OCI-LY3 (cell line): Measurements from ENCODE around the gene POLK.

ENCODE experiments used
- EZH2phosphoT487 ChIP-seq: fragments of 200-600 bp; shearing (Covaris generic); IDR thresholded peaks from 2 replicates; pipeline ENCODE4 v1.6.1; 2018; ENCODE audit warnings: antibody characterized with exemption, mixed run types, low read depth
- TF ChIP-seq, protein P1 (sequence below): fragments of 200-600, 300-600 bp; sonication (generic); IDR thresholded peaks from 2 replicates; pipeline ENCODE4 v1.5.1; 2014; ENCODE audit warnings: antibody characterized with exemption, low read length, low read depth

DNA sequence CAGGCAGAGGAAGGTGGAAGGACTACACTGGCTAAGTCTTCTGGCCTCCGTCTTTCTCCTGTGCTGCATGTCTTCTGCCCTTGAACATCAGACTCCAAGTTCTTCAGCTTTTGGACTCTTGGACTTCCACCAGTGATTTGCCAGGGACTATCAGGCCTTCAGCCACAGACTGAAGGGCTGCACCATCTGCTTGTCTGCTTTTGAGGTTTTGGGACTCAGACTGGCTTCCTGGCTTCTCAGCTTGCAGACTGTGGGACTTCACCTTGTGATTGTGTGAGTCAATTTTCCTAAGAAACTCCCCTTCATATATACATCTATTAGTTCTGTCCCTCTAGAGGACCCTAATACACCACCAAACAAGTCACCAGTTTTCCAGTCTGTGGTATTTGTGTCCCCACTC is 89.9 kb downstream of the POLK start:
- TF ChIP-seq, protein P1, sequence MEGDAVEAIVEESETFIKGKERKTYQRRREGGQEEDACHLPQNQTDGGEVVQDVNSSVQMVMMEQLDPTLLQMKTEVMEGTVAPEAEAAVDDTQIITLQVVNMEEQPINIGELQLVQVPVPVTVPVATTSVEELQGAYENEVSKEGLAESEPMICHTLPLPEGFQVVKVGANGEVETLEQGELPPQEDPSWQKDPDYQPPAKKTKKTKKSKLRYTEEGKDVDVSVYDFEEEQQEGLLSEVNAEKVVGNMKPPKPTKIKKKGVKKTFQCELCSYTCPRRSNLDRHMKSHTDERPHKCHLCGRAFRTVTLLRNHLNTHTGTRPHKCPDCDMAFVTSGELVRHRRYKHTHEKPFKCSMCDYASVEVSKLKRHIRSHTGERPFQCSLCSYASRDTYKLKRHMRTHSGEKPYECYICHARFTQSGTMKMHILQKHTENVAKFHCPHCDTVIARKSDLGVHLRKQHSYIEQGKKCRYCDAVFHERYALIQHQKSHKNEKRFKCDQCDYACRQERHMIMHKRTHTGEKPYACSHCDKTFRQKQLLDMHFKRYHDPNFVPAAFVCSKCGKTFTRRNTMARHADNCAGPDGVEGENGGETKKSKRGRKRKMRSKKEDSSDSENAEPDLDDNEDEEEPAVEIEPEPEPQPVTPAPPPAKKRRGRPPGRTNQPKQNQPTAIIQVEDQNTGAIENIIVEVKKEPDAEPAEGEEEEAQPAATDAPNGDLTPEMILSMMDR, result no peak
- no peak for TF ChIP-seq EZH2phosphoT487
